Measurements from ENCODE around the gene ATP6V0A4.
"Not testable (repeated sequence)": the region's sequence is repeated elsewhere in the genome, so short reads cannot be mapped to it uniquely, and the experiment has no call there.

The ATP6V0A4 gene

DNA sequence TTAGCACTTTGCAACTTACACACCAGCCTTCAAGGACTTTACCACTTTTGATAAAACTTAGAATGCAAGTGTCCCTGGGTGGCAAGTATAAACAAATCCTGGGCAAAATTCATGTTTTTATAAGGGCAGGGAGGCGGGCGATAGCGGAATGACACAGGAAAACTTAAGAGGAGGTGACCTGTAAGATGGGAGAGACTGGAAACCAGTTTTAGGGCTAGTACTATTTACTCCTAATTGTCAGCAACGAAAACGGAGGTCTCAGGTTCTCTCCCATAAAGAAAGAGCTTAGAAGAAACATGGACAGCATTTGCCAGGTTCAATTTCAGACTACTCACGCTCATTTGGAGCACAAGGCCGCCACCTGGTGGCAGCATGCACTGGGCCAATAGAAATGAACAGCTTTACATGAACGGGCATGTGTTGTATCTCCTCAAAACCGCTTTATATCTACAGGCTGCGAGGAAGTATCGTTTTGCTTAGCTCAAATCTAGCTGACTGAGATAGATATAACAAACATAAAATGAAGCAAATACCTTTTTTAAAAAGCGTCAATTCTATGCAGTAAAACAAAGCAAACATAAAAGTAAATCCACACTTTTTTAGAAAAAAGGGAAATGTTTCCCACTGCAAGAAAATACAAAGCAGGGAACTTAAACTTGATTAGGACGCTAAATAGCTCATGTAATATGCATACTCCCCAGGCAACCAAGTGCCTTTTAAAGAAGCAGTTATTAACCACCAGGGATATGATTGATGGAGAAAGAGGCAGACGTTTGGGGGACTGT lies 59.3 kb downstream of the ATP6V0A4 start:
- H4K20me1 ChIP-seq (ENCODE audit: insufficient read depth): no peaks in the 10 kb centered on the region
- H3K9ac ChIP-seq: no peak overlapping the region
- H3K27ac ChIP-seq: no peak overlapping the region
- no peaks in the 10 kb centered on the region for H3K4me1 ChIP-seq (ENCODE audit: low read depth, poor library complexity, severe bottlenecking)
- H3K4me2 ChIP-seq: no peak overlapping the region
- H3K4me3 ChIP-seq (IDR thresholded peaks at IDR 0.05; ENCODE audit: insufficient read depth, low read depth, low read length): no peak overlapping the region
- H3K27me3 ChIP-seq (ENCODE audit: insufficient read depth, low read depth): no peaks in the 10 kb centered on the region
- TF ChIP-seq, protein P1, sequence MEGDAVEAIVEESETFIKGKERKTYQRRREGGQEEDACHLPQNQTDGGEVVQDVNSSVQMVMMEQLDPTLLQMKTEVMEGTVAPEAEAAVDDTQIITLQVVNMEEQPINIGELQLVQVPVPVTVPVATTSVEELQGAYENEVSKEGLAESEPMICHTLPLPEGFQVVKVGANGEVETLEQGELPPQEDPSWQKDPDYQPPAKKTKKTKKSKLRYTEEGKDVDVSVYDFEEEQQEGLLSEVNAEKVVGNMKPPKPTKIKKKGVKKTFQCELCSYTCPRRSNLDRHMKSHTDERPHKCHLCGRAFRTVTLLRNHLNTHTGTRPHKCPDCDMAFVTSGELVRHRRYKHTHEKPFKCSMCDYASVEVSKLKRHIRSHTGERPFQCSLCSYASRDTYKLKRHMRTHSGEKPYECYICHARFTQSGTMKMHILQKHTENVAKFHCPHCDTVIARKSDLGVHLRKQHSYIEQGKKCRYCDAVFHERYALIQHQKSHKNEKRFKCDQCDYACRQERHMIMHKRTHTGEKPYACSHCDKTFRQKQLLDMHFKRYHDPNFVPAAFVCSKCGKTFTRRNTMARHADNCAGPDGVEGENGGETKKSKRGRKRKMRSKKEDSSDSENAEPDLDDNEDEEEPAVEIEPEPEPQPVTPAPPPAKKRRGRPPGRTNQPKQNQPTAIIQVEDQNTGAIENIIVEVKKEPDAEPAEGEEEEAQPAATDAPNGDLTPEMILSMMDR (conservative IDR thresholded peaks at IDR 0.05; ENCODE audit: low read depth, low read length): peak; percentile 98
- no peaks in the 10 kb centered on the region for H3K79me2 ChIP-seq (ENCODE audit: insufficient read depth, low read depth)
- no peak overlapping the region for H2AFZ ChIP-seq (ENCODE audit: low read depth)
- no peaks in the 10 kb centered on the region for H3K36me3 ChIP-seq (ENCODE audit: insufficient read depth)

DNA sequence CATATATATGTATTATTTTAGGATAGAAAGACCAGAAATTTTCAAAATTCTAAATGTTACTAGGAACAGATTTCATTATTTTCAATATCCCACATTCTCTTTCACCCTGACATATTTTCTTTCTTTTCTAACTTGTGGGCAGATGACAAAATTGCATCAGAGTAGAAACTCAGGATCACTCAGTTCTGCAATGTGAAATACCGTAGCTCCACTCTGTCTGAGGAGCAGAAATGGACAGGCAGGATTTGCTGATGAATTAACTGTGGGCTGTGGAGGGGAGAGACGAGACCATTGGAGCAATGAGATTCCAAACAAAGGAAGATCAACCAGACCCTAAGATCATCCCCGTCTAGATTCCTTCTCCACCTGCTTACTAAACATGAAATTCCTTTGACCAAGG lies 59.9 kb downstream of the ATP6V0A4 start:
- H2AFZ ChIP-seq (ENCODE audit: low read depth): no peak overlapping the region
- H3K4me1 ChIP-seq (ENCODE audit: low read depth, poor library complexity, severe bottlenecking): no peaks in the 10 kb centered on the region
- H3K4me2 ChIP-seq: no peak overlapping the region
- no peak overlapping the region for H3K27ac ChIP-seq
- H3K79me2 ChIP-seq (ENCODE audit: insufficient read depth, low read depth): no peaks in the 10 kb centered on the region
- H3K4me3 ChIP-seq (IDR thresholded peaks at IDR 0.05; ENCODE audit: insufficient read depth, low read depth, low read length): no peak overlapping the region
- TF ChIP-seq, protein P1 (conservative IDR thresholded peaks at IDR 0.05; ENCODE audit: low read depth, low read length): no peak
- H4K20me1 ChIP-seq (ENCODE audit: insufficient read depth): no peaks in the 10 kb centered on the region
- H3K27me3 ChIP-seq (ENCODE audit: insufficient read depth, low read depth): no peaks in the 10 kb centered on the region
- H3K9ac ChIP-seq: no peak overlapping the region
- no peaks in the 10 kb centered on the region for H3K36me3 ChIP-seq (ENCODE audit: insufficient read depth)

DNA sequence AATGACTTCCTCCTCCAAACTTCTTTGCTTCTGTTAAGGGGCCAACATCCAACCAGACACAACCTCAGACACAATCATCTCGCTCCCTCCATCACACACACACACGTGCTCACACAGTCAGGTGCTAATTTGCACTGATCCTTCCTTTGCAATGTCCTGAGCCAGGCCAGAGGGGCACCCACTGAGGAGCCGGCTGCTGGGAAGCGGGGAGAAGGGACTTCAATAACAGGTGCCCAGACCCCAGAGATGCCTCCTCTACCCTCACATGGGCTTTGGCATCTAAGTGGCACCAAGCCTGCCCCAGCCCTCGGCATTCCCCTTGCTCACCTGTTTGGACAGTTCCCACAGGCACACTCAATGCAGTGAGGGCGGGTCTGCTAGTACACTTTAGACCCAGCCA lies 62.6 kb downstream of the ATP6V0A4 start:
- H2AFZ ChIP-seq (ENCODE audit: low read depth): no peak overlapping the region
- H3K36me3 ChIP-seq (ENCODE audit: insufficient read depth): no peaks in the 10 kb centered on the region
- TF ChIP-seq, protein P1 (conservative IDR thresholded peaks at IDR 0.05; ENCODE audit: low read depth, low read length): no peak
- H3K79me2 ChIP-seq (ENCODE audit: insufficient read depth, low read depth): no peaks in the 10 kb centered on the region
- no peak overlapping the region for H3K4me2 ChIP-seq
- H3K27ac ChIP-seq: no peak overlapping the region
- no peaks in the 10 kb centered on the region for H4K20me1 ChIP-seq (ENCODE audit: insufficient read depth)
- no peak overlapping the region for H3K9ac ChIP-seq
- no peak overlapping the region for H3K4me3 ChIP-seq (IDR thresholded peaks at IDR 0.05; ENCODE audit: insufficient read depth, low read depth, low read length)
- no peaks in the 10 kb centered on the region for H3K27me3 ChIP-seq (ENCODE audit: insufficient read depth, low read depth)
- no peaks in the 10 kb centered on the region for H3K4me1 ChIP-seq (ENCODE audit: low read depth, poor library complexity, severe bottlenecking)

DNA sequence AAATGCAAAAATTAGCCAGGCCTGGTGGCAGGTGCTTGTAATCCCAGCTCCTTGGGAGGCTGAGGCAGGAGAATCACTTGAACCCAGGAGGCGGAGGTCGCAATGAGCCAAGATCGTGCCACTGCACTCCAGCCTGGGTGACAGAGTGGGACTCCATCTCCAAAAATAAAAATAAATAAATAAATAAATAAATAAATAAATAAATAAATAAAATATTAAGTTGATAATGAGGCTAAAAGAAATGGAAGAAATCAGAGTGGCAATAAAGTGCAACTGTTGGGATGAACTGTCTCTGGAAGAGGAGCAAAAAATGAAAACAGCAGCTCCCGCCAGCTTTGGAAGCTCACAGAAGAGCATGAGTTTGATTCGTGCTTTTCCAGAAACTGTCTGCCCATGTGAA lies 66.3 kb downstream of the ATP6V0A4 start:
- not testable (repeated sequence) for H2AFZ ChIP-seq (ENCODE audit: low read depth); H3K4me3 ChIP-seq (IDR thresholded peaks at IDR 0.05; ENCODE audit: insufficient read depth, low read depth, low read length); H3K9ac ChIP-seq; H3K27me3 ChIP-seq (ENCODE audit: insufficient read depth, low read depth); H3K4me1 ChIP-seq (ENCODE audit: low read depth, poor library complexity, severe bottlenecking); H3K79me2 ChIP-seq (ENCODE audit: insufficient read depth, low read depth); H3K27ac ChIP-seq; H3K36me3 ChIP-seq (ENCODE audit: insufficient read depth); H3K4me2 ChIP-seq; H4K20me1 ChIP-seq (ENCODE audit: insufficient read depth)

DNA sequence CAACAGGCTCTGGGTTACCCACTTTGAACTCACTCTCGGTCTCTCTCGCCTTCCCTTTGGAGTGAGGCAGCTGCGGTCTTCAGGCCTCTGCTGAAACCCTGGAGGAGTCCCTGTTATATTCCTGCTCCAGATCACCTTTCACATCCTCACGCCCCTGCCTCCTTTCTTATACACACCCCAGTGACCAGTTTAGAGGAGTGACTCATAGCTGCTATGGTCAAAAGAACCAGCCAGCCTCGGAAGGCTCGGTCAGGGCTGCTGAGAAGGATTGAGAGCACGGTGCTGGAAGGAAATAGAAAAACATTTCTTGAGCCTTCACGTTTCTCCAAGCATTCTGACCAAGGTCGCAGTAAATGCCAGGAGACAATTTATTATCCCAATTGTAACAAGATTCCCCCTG lies 68.6 kb downstream of the ATP6V0A4 start:
- H3K27ac ChIP-seq: no peak overlapping the region
- no peaks in the 10 kb centered on the region for H4K20me1 ChIP-seq (ENCODE audit: insufficient read depth)
- TF ChIP-seq, protein P1 (conservative IDR thresholded peaks at IDR 0.05; ENCODE audit: low read depth, low read length): no peak

More for the DNA sequence above, 68.6 kb downstream of the ATP6V0A4 start:
- Histone ChIP-seq H2AFZ (ENCODE audit: low read depth) (no peak overlapping the region), H3K9ac (no peak overlapping the region), H3K4me2 (no peak overlapping the region), H3K4me1 (ENCODE audit: low read depth, poor library complexity, severe bottlenecking) (no peaks in the 10 kb centered on the region), H3K36me3 (ENCODE audit: insufficient read depth) (no peaks in the 10 kb centered on the region), H3K4me3 (IDR thresholded peaks at IDR 0.05; ENCODE audit: insufficient read depth, low read depth, low read length) (no peak overlapping the region), H3K27me3 (ENCODE audit: insufficient read depth, low read depth) (no peaks in the 10 kb centered on the region), H3K79me2 (ENCODE audit: insufficient read depth, low read depth) (no peaks in the 10 kb centered on the region)
